ENCODE results near the gene SLC2A4. TPM values are rescaled to one million over a fixed set of nuclear protein-coding genes. Genes with fewer than 3 reads are reported as not detected.

Gene SLC2A4
- total RNA-seq, 6 donors from 2014 or later, result 1.0 to 5.2 (median 1.2) TPM

DNA sequence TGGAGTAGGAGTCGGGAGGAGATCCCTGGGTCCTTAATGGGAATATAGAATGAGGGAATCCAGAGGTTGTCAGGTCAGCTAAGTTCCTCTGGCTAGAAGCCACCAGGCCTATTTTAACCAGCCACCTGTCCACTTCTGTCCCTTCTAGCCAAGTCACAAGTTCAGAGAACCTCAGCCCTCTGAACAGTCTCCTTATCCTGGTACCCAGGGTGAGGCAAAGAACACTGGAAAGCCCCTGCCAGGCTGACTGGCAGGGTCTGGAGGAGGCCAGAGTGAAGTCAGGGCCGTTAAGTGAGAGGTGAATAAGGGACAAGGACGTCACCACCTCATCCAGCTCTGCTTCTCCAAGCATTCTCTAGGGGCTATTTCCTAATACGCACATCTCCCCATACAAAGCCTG is 32.7 kb upstream of the SLC2A4 start:
- Histone ChIP-seq H3K27ac (no peak overlapping the region), H3K4me3 (no peak overlapping the region), H3K9me3 (no peaks in the 10 kb centered on the region), H3K4me1 (peaks cover 31 to 40% (median 34%) of the 10 kb centered on the region in 4 donors), H3K36me3 (peaks cover 0 to 33% (median 28%) of the 10 kb centered on the region in 4 donors), H3K27me3 (no peaks in the 10 kb centered on the region)
- no peak for ATAC-seq (ENCODE audit: low FRiP score in 2 of 2)
- no peak for DNase-seq
- WGBS, 2 donors, result 67 to 82% methylated on average over 4 of the region's 4 CpGs
- TF ChIP-seq, protein P1, sequence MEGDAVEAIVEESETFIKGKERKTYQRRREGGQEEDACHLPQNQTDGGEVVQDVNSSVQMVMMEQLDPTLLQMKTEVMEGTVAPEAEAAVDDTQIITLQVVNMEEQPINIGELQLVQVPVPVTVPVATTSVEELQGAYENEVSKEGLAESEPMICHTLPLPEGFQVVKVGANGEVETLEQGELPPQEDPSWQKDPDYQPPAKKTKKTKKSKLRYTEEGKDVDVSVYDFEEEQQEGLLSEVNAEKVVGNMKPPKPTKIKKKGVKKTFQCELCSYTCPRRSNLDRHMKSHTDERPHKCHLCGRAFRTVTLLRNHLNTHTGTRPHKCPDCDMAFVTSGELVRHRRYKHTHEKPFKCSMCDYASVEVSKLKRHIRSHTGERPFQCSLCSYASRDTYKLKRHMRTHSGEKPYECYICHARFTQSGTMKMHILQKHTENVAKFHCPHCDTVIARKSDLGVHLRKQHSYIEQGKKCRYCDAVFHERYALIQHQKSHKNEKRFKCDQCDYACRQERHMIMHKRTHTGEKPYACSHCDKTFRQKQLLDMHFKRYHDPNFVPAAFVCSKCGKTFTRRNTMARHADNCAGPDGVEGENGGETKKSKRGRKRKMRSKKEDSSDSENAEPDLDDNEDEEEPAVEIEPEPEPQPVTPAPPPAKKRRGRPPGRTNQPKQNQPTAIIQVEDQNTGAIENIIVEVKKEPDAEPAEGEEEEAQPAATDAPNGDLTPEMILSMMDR (IDR thresholded peaks at IDR 0.05), result no peak
- TF ChIP-seq EP300 (IDR thresholded peaks at IDR 0.05) (no peak), POLR2AphosphoS5 (IDR thresholded peaks at IDR 0.05) (no peak), POLR2A (IDR thresholded peaks at IDR 0.05) (no peak)

DNA sequence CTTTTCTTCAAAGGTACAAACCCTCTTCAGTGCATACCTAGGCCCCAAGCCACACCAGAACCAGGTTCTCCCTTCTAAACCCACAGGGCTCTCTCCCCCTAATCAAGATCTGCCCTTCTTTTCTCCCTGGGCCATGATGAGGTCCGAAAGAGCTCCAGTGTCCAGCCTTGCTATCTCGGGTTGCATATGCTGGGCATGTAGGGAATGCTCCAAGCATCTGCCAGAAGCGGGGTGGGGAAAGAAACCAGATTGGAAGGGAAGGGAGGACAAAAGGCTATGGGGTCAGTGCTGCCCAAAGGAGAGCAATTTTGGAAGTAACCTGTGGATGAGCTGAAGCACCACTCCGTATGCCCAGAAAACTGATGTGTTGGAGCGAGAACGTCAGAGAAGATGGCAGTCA is 32.3 kb upstream of the SLC2A4 start:
- H3K36me3 ChIP-seq, result peaks cover 3 to 31% (median 27%) of the 10 kb centered on the region in 4 donors
- no peaks in the 10 kb centered on the region for H3K9me3 ChIP-seq
- ATAC-seq (ENCODE audit: low FRiP score in 2 of 2) (no peak), DNase-seq (no peak)
- peaks cover 31 to 37% (median 33%) of the 10 kb centered on the region in 4 donors for H3K4me1 ChIP-seq
- no peak overlapping the region for H3K27ac ChIP-seq
- WGBS, 2 donors, result 85 to 86% methylated on average over 6 of the region's 6 CpGs
- no peak for TF ChIP-seq EP300 (IDR thresholded peaks at IDR 0.05)
- no peak for TF ChIP-seq POLR2AphosphoS5 (IDR thresholded peaks at IDR 0.05)
- TF ChIP-seq POLR2A (IDR thresholded peaks at IDR 0.05), result no peak
- TF ChIP-seq, protein P1 (IDR thresholded peaks at IDR 0.05), result no peak
- H3K27me3 ChIP-seq, result no peaks in the 10 kb centered on the region
- peak overlapping the region in 1 of 4 donors; percentile 96 for H3K4me3 ChIP-seq

- H3K27ac ChIP-seq, result peak overlapping the region in 3 of 4 donors; percentile 97 to 100 (median 98)
- peaks cover 5 to 31% (median 28%) of the 10 kb centered on the region in 4 donors for H3K36me3 ChIP-seq
- H3K4me1 ChIP-seq, result peaks cover 31 to 37% (median 33%) of the 10 kb centered on the region in 4 donors
- no peak for ATAC-seq (ENCODE audit: low FRiP score in 2 of 2)
- H3K9me3 ChIP-seq, result no peaks in the 10 kb centered on the region
- H3K4me3 ChIP-seq, result peak overlapping the region in 3 of 4 donors; percentile 92 to 98 (median 96)
- TF ChIP-seq POLR2A (IDR thresholded peaks at IDR 0.05) (no peak), EP300 (IDR thresholded peaks at IDR 0.05) (no peak), POLR2AphosphoS5 (IDR thresholded peaks at IDR 0.05) (no peak)
- TF ChIP-seq, protein P1 (IDR thresholded peaks at IDR 0.05), result no peak
- no peaks in the 10 kb centered on the region for H3K27me3 ChIP-seq
- WGBS, 2 donors, result 76 to 87% methylated on average over 7 of the region's 7 CpGs
- no peak for DNase-seq
Measured at GRCh38 chr17:7249830-7250229, 31.7 kb upstream of the SLC2A4 start.

DNA sequence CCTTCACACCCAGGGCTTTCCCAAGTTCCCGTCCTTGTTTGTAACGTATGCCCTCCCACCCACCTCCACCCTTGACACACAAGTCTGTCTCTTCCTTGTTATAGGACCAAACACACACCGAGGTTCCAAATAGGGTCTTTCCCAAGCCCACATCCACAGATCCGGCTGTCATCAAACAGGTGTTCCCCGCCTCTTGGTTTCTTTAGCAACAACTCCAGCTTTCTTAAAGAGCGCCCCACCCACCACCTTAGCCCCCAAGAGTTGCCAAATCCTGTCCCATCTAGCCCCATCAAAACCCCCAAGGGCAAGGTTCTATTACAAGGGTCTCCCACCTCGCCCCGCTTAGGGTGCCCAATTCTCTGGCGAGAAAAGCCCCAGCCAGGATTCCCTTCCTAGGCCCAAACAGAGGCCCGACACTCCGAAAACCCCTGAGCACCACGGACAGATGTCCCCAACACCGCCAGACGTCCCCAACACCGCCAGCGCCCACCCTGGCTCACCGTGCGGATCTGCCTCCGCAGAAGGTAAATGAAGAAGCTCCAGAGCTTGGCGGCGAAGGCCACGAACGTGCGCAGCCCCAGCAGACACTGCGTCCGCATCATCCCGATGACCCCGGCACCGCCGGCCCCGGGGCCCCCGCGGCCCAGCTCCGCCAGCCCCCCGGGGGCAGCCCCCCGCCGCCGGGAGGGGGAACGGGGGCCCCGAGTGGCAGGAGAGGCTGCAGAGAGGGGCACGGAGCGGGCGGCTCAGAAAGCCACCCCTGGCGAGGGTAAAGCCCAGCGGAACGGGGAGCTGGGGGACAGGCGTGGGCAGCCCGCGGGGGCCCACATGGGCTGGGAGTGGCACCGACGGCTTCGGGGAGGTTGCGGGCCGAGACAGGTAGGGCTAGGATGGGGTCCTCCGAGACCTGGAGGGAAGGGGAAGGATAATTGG is 30.6 kb upstream of the SLC2A4 start:
- DNase-seq, result peak; percentile 48 to 88
- Histone ChIP-seq H3K36me3 (peaks cover 5 to 32% (median 26%) of the 10 kb centered on the region in 4 donors), H3K27me3 (no peaks in the 10 kb centered on the region), H3K9me3 (no peaks in the 10 kb centered on the region), H3K4me1 (peaks cover 31 to 37% (median 33%) of the 10 kb centered on the region in 4 donors), H3K27ac (peak overlapping the region; percentile 97 to 100 (median 99)), H3K4me3 (peak overlapping the region; percentile 92 to 100 (median 97))
- TF ChIP-seq EP300 (IDR thresholded peaks at IDR 0.05) (no peak), POLR2A (IDR thresholded peaks at IDR 0.05) (no peak)
- 1 to 3% methylated on average over 14 to 39 of the region's 55 CpGs for WGBS, 2 donors
- peak in 1 of 2 donors; percentile 2 for ATAC-seq (ENCODE audit: low FRiP score in 2 of 2)

DNA sequence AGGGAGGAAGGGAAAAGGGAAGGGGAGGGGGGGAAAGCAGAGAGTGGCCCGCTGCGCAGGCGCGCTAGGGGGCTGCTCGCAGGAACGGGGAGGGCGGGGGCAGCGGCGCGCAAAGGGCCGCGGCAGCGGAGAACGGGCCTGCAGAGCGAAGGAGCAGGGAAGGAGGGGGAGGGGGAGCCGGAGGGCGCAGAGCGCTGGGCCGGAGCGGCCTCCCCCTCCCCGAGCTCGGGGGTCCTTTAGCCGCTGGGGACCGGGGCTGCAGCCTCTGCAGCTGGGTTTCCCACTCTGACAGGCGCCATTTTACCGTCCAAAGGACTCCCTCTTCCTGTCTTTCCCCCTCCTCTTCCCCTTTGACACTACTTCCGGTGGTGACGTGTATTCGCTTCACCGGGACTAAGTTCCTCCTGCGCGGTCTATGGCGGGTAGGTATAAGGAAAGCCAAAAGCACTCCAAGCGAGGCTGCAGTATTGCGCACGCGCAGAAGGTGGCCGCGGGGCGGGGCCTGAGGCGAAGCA is 29.8 kb upstream of the SLC2A4 start, which contains the start of gene CTDNEP1:
CTDNEP1 (minus strand) TSS at position 74 of the 515 bp plus-strand sequence. CDS start 438 bp downstream, outside the sequence.
- Histone ChIP-seq H3K27me3 (no peaks in the 10 kb centered on the region), H3K9me3 (no peaks in the 10 kb centered on the region), H3K4me3 (peak within 1 kb of the TSS; percentile 92 to 100 (median 97)), H3K4me1 (peaks cover 31 to 37% (median 33%) of the 10 kb centered on the region in 4 donors), H3K27ac (peak within 1 kb of the TSS; percentile 97 to 100 (median 99)), H3K36me3 (peaks cover 5 to 32% (median 23%) of the 10 kb centered on the region in 4 donors)
- TF ChIP-seq POLR2AphosphoS5 (IDR thresholded peaks at IDR 0.05) (peak; percentile 66 to 83), POLR2A (IDR thresholded peaks at IDR 0.05) (peak in 3 of 4 donors; percentile 22 to 77 (median 73)), EP300 (IDR thresholded peaks at IDR 0.05) (no peak)
- TF ChIP-seq, protein P1 (IDR thresholded peaks at IDR 0.05), result no peak
- WGBS, 2 donors, result 0% methylated on average over 14 to 40 of the region's 41 CpGs
- ATAC-seq (ENCODE audit: low FRiP score in 2 of 2) (peak; percentile 96), DNase-seq (peak; percentile 99)
